SW480 (cell line): Measurements from ENCODE around the gene NFATC2IP.
"Not testable (repeated sequence)": the region's sequence is repeated elsewhere in the genome, so short reads cannot be mapped to it uniquely, and the experiment has no call there.

Experiments used
- DNase-seq: peaks from one replicate; pipeline ENCODE4 v3.0.0-alpha.2; 2016; ENCODE audit warnings: low spot score

Gene NFATC2IP

GRCh38 chr16:28998837-28999236 lies 48.1 kb downstream of the NFATC2IP start:
- DNase-seq, result no peak

- DNase-seq, result no peak
Observed at GRCh38 chr16:28999577-28999976, 48.8 kb downstream of the NFATC2IP start.

DNA sequence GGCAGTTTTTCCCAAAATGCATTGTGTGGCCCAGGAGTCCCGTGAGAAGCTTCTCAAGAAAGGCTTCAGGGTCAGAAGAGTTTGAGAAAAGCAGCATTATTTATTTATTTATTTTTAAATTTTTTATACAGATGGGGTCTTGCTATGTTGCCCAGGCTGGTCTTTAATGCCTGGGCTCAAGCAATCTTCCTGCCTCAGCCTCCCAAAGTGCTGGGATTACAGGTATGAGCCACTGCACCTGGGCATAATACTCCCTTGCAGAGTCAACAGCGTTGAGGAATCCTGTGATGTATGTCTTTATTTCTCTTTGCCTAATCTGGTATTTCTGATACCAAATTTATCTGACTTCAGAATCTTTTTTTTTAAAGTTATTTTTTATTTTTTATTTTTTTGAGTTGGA lies 49.3 kb downstream of the NFATC2IP start:
- no peak for DNase-seq

- not testable (repeated sequence) for DNase-seq
Observed at GRCh38 chr16:29004496-29005139, 53.9 kb downstream of the NFATC2IP start.

- DNase-seq, result peak; percentile 23
Observed at GRCh38 chr16:29007730-29008593, 57.2 kb downstream of the NFATC2IP start.

DNA sequence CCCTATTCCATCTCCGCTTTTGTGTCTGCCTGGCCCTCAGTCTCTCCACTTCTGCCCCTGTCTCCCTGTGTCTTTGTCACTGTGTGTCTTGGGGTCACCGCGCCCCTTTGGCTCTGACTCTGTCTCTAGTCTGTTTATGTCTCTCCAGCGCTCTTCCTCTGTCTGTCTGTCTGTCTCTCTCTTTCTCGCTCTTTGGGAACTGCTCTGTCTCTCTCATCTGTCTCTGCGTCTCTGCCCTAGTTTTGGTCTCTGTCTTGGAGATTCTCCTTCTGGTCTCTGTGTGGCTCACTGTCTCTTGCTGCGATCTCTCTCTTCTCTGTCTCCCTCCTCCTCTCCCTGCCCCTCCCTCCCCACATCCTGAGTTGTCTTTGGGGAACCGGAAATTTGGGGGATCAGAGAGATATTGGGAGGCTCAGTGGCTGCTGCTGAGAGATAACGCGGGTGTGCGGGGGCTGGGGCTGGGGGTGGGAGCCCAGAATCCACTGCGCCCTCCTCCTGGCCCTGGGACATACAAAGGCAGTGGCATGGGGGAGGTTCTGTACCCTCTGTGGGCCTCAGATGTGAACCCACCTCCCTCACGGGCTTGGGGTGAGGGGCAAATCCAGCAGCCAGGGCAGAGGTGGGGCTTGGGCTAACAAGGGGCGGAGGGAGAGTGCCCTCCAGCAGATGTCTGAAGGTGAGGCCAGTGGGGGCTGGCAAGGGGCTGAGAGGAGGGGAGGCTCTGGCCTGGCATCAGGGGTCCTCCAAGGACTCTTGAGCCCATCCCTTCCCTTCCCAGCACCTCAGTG lies 58.5 kb downstream of the NFATC2IP start:
- no peak for DNase-seq

DNA sequence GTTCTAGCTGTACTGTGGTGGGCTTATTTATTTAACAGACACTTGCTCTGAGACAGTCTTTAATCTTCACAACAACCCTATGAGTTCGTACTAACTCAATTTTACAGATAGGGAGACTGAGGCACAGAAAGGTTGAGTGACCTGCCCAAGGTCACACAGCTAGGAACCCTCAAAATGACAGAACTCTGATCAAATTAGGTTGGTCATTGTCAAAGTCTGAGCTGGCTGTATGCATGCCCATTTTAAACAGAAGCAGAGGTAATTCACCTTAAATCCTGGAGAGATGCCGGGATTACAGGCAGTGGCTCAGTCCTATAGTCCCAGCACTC lies 59.1 kb downstream of the NFATC2IP start:
- DNase-seq, result no peak

DNA sequence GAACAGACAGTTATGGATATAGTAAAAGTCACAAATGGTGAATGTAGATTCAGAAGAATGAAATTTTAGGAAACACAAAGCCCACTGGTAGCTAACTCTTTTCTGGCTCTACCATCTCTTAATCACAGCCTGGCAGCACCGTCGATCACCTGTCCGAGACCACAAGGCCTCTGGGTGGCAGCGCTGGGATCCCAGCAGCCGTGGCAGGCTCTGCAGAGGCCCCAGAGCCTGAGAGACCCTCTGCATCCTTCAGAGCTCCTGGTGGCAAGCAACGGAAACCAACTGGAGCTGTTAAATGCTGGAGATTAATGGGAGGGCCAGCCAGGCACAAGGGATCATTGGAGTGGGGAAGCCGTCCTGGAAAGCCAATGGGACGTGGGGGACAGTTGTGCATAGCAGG lies 60.4 kb downstream of the NFATC2IP start:
- DNase-seq, result no peak

- no peak for DNase-seq
Observed at GRCh38 chr16:29011851-29012250, 61.1 kb downstream of the NFATC2IP start.

GRCh38 chr16:29012913-29013553 lies 62.3 kb downstream of the NFATC2IP start:
- no peak for DNase-seq

DNA sequence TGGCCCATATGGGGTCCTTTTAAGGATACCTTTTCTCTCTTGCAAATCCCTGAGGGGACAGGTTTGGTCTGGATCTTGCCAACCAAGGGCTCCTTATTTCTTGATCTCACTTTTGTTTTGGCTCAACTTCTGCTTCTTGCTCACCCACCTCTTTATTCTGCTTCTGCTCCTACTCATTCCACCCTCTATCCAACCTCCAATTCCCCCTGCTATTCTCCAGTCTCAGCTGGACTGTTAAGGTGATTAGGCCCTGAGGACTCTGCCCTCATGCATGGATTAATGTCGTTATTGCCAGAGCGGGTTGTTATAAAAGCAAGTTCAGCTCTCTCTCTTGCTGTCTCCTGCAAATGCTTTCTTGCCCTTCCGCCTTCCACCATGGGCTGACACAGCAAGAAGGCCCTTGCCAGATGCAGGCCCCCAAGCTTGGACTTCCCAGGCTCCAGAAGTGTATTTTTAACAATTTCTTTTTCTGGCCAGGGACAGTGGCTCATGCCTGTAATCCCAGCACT lies 63.9 kb downstream of the NFATC2IP start:
- no peak for DNase-seq
